Measurements from ENCODE around the gene TBL3. TPM values are rescaled to one million over a fixed set of nuclear protein-coding genes. Genes with fewer than 3 reads are reported as not detected.

Gene TBL3
- total and polyA plus RNA-seq, 2 of the 8 experiments (the other 6 are each of a cell fraction or from before 2014, with no cell fraction given): 65.8 to 137 TPM

- TF ChIP-seq CTCF (IDR thresholded peaks at IDR 0.05; ENCODE audit: control extremely low read depth in 1 of 3, insufficient read depth in 1 of 3, low read depth in 1 of 3, low read length in 3 of 3) (no peak), GTF2F1 (IDR thresholded peaks at IDR 0.05; ENCODE audit: borderline replicate concordance, low read depth, low read length) (no peak), CHD1 (IDR thresholded peaks at IDR 0.05; ENCODE audit: low read depth, low read length) (no peak)
- TF ChIP-seq, protein P1, sequence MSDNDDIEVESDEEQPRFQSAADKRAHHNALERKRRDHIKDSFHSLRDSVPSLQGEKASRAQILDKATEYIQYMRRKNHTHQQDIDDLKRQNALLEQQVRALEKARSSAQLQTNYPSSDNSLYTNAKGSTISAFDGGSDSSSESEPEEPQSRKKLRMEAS (IDR thresholded peaks at IDR 0.05): no peak
These were observed 22.3 kb upstream of the TBL3 start (continued) for GRCh38 chr16:1949507-1949906.

All from H1 (cell line).